GM23338 (cell line): ENCODE measurements around the gene DENND4B. TPM values are rescaled to one million over a fixed set of nuclear protein-coding genes. Genes with fewer than 3 reads are reported as not detected.
A peak's percentile ranks its signal among the peaks of the same experiment; 100 is the strongest.

Experiments
- ATAC-seq: fragments of 200-7000 bp; cut with Tn5 transposase; 3 replicates; pipeline ENCODE4 v1.9.1; 2020
- DNase-seq: peaks from one replicate; pipeline ENCODE4 v3.0.0-alpha.2; 2015; ENCODE audit warnings: low spot score
- H2AFZ ChIP-seq: fragments of 200-600 bp; sonication (generic); 2 replicates; pipeline ENCODE4 v1.8.0; 2016; ENCODE audit warnings: antibody characterized with exemption, mild to moderate bottlenecking, moderate library complexity
- H3F3A ChIP-seq: fragments of 200-600 bp; sonication (generic); replicated peaks from 2 replicates; pipeline ENCODE4 v1.8.0; 2017; ENCODE audit warnings: antibody characterized with exemption, mixed run types, low read depth
- H3K27ac ChIP-seq: fragments of 200-600 bp; sonication (generic); 2 replicates; pipeline ENCODE4 v1.6.1; 2016; ENCODE audit warnings: low read depth
- H3K27me3 ChIP-seq: fragments of 200-600 bp; sonication (generic); 2 replicates; pipeline ENCODE4 v1.8.0; 2016; ENCODE audit warnings: mild to moderate bottlenecking, mixed run types, moderate library complexity; ENCODE audit not compliant: insufficient read depth
- H3K36me3 ChIP-seq: fragments of 200-600 bp; sonication (generic); 2 replicates; pipeline ENCODE4 v1.8.0; 2016; ENCODE audit warnings: mild to moderate bottlenecking; ENCODE audit not compliant: insufficient read depth
- H3K4me1 ChIP-seq: fragments of 200-600 bp; sonication (generic); 2 replicates; pipeline ENCODE4 v1.8.0; 2016; ENCODE audit warnings: mild to moderate bottlenecking, moderate library complexity; ENCODE audit not compliant: insufficient read depth
- H3K4me2 ChIP-seq: fragments of 200-600 bp; sonication (generic); 2 replicates; pipeline ENCODE4 v1.7.1; 2017; ENCODE audit warnings: mixed run types
- H3K4me3 ChIP-seq: fragments of 200-600 bp; sonication (generic); 2 replicates; pipeline ENCODE4 v1.6.1; 2016; ENCODE audit warnings: mixed run types
- H3K79me2 ChIP-seq: fragments of 200-600 bp; sonication (generic); replicated peaks from 2 replicates; pipeline ENCODE4 v1.8.0; 2017; ENCODE audit warnings: mild to moderate bottlenecking; ENCODE audit not compliant: insufficient read depth
- H3K9me2 ChIP-seq: fragments of 200-600 bp; sonication (generic); 2 replicates; pipeline ENCODE4 v1.8.0; 2017; ENCODE audit not compliant: insufficient read depth
- H4K20me1 ChIP-seq: fragments of 200-600 bp; sonication (generic); replicated peaks from 2 replicates; pipeline ENCODE4 v1.8.0; 2017; ENCODE audit warnings: mild to moderate bottlenecking; ENCODE audit not compliant: insufficient read depth
- H3K27ac Mint-ChIP-seq: 2 replicates; pipeline ENCODE4 v1.8.0; 2020; ENCODE audit warnings: inconsistent platforms, mild to moderate bottlenecking, moderate library complexity, mixed read lengths
- H3K27me3 Mint-ChIP-seq: 3 replicates; pipeline ENCODE4 v1.8.0; 2022; ENCODE audit warnings: low read depth, mild to moderate bottlenecking, moderate library complexity, mixed read lengths, inconsistent platforms; ENCODE audit not compliant: insufficient read depth, poor library complexity
- H3K36me3 Mint-ChIP-seq: 3 replicates; pipeline ENCODE4 v1.8.0; 2021; ENCODE audit warnings: low read depth, mild to moderate bottlenecking, inconsistent platforms, moderate library complexity, mixed read lengths
- H3K4me1 Mint-ChIP-seq: 3 replicates; pipeline ENCODE4 v1.8.0; 2020; ENCODE audit warnings: mild to moderate bottlenecking, inconsistent platforms, mixed read lengths
- H3K4me3 Mint-ChIP-seq: 3 replicates; pipeline ENCODE4 v1.8.0; 2021; ENCODE audit warnings: moderate library complexity, mild to moderate bottlenecking, inconsistent platforms, mixed read lengths
- H3K9me3 Mint-ChIP-seq: 3 replicates; pipeline ENCODE4 v1.8.0; 2020; ENCODE audit warnings: moderate library complexity, mild to moderate bottlenecking, inconsistent platforms, mixed read lengths
- CREB1 ChIP-seq: fragments of 250-450 bp; sonication (Bioruptor Pico); IDR thresholded peaks from 2 replicates; pipeline ENCODE4 v1.5.0; 2020; ENCODE audit warnings: low read depth, mild to moderate bottlenecking, moderate library complexity
- EZH2 ChIP-seq: fragments of 200-600 bp; sonication (generic); IDR thresholded peaks from one replicate; pipeline ENCODE4 v1.8.0; 2017; ENCODE audit warnings: antibody characterized with exemption, mild to moderate bottlenecking, low read depth; ENCODE audit not compliant: unreplicated experiment
- EZH2phosphoT487 ChIP-seq: fragments of 200-600 bp; sonication (generic); IDR thresholded peaks from one replicate; pipeline ENCODE4 v1.8.1; 2018; ENCODE audit warnings: antibody characterized with exemption; ENCODE audit not compliant: unreplicated experiment
- JUNB ChIP-seq: IDR thresholded peaks from one replicate; pipeline ENCODE4 v1.6.1; 2016; ENCODE audit warnings: antibody characterized with exemption; ENCODE audit not compliant: unreplicated experiment
- NANOG ChIP-seq: IDR thresholded peaks from 2 replicates; pipeline ENCODE4 v1.6.1; 2016; ENCODE audit warnings: antibody characterized with exemption, borderline replicate concordance
- POLR2AphosphoS5 ChIP-seq: IDR thresholded peaks from 2 replicates; pipeline ENCODE4 v1.6.1; 2016; ENCODE audit warnings: antibody characterized with exemption, low read depth
- REST ChIP-seq: IDR thresholded peaks from one replicate; pipeline ENCODE4 v1.6.1; 2018; ENCODE audit warnings: antibody characterized with exemption; ENCODE audit not compliant: unreplicated experiment
- STAT1 ChIP-seq: IDR thresholded peaks from one replicate; pipeline ENCODE4 v1.6.1; 2016; ENCODE audit warnings: antibody characterized with exemption; ENCODE audit not compliant: unreplicated experiment
- ZNF114 ChIP-seq: fragments of 250-450 bp; sonication (Bioruptor Pico); IDR thresholded peaks from 2 replicates; pipeline ENCODE4 v1.5.0; 2020; ENCODE audit warnings: mild to moderate bottlenecking, moderate library complexity
- ZNF331 ChIP-seq: fragments of 250-450 bp; sonication (Bioruptor Pico); IDR thresholded peaks from 2 replicates; pipeline ENCODE4 v1.5.0; 2020; ENCODE audit warnings: low read depth, mild to moderate bottlenecking, moderate library complexity
- polyA plus RNA-seq: library from polyadenylated mRNA; unstranded; fragments of >200 nt; fragmentation: Nextera tagmentation; extraction: Ambion mirVana; gene quantifications from 2 replicates; pipeline ENCODE4 v1.2.1, GENCODE V29; 2016
- total RNA-seq: library from RNA; depleted of rRNA; stranded (reverse); fragments of >200 nt; shearing (Covaris generic); gene quantifications from 2 replicates; pipeline ENCODE4 v1.2.3, GENCODE V29; 2014
- TF ChIP-seq, protein P1 (sequence below), 2 experiments: fragments of 200-600 bp in 1 of 2; sonication (generic) in 1 of 2; conservative IDR thresholded peaks; 2 replicates each; pipeline versions ENCODE4 v1.5.1 to v1.6.1; 2016 to 2017; ENCODE audit warnings: antibody characterized with exemption in 2 of 2, low read depth in 2 of 2, mild to moderate bottlenecking in 2 of 2, moderate library complexity in 1 of 2
- TF ChIP-seq, protein P2 (sequence below): fragments of 250-450 bp; sonication (Bioruptor Pico); IDR thresholded peaks from 2 replicates; pipeline ENCODE4 v1.5.0; 2020; ENCODE audit warnings: mild to moderate bottlenecking, moderate library complexity
- TF ChIP-seq, protein P3 (sequence below): IDR thresholded peaks from 2 replicates; pipeline ENCODE4 v1.6.1; 2016; ENCODE audit warnings: antibody characterized with exemption

DENND4B gene
- total and polyA plus RNA-seq, 2 experiments from 2014 or later, result 29.4 to 57.0 TPM

- Histone ChIP-seq H4K20me1 (no peaks in the 10 kb centered on the region; the same call in 1 of the 2 replicates), H3F3A (peaks cover 36% of the 10 kb centered on the region), H3K79me2 (peaks cover 18% of the 10 kb centered on the region), H3K36me3 (peaks cover 29% of the 10 kb centered on the region), H3K27ac (peak overlapping the region; percentile 4; the same call in 1 of the 2 replicates), H3K4me1 (no peaks in the 10 kb centered on the region), H3K4me2 (peak overlapping the region; percentile 91), H3K9me2 (no peaks in the 10 kb centered on the region), H3K4me3 (peak overlapping the region; percentile 99), H3K27me3 (no peaks in the 10 kb centered on the region), H2AFZ (peak overlapping the region; percentile 88)
- H3K36me3 Mint-ChIP-seq, result peaks cover 74% of the 10 kb centered on the region
- no peak for DNase-seq
- peaks cover 20% of the 10 kb centered on the region for H3K4me1 Mint-ChIP-seq
- H3K27me3 Mint-ChIP-seq, result peaks cover 12% of the 10 kb centered on the region
- H3K4me3 Mint-ChIP-seq, result peak overlapping the region; percentile 97
- peak overlapping the region; percentile 97; the same call in 1 of the 2 replicates for H3K27ac Mint-ChIP-seq
- TF ChIP-seq EZH2 (no peak), REST (no peak), JUNB (no peak), NANOG (no peak), ZNF114 (no peak), EZH2phosphoT487 (no peak), POLR2AphosphoS5 (no peak), ZNF331 (no peak), CREB1 (CRISPR knock-in tag) (no peak), STAT1 (no peak)
- TF ChIP-seq, protein P1, sequence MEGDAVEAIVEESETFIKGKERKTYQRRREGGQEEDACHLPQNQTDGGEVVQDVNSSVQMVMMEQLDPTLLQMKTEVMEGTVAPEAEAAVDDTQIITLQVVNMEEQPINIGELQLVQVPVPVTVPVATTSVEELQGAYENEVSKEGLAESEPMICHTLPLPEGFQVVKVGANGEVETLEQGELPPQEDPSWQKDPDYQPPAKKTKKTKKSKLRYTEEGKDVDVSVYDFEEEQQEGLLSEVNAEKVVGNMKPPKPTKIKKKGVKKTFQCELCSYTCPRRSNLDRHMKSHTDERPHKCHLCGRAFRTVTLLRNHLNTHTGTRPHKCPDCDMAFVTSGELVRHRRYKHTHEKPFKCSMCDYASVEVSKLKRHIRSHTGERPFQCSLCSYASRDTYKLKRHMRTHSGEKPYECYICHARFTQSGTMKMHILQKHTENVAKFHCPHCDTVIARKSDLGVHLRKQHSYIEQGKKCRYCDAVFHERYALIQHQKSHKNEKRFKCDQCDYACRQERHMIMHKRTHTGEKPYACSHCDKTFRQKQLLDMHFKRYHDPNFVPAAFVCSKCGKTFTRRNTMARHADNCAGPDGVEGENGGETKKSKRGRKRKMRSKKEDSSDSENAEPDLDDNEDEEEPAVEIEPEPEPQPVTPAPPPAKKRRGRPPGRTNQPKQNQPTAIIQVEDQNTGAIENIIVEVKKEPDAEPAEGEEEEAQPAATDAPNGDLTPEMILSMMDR (conservative IDR thresholded peaks at IDR 0.05; ENCODE audit: low read depth in 2 of 2), result no peak
- TF ChIP-seq, protein P2, sequence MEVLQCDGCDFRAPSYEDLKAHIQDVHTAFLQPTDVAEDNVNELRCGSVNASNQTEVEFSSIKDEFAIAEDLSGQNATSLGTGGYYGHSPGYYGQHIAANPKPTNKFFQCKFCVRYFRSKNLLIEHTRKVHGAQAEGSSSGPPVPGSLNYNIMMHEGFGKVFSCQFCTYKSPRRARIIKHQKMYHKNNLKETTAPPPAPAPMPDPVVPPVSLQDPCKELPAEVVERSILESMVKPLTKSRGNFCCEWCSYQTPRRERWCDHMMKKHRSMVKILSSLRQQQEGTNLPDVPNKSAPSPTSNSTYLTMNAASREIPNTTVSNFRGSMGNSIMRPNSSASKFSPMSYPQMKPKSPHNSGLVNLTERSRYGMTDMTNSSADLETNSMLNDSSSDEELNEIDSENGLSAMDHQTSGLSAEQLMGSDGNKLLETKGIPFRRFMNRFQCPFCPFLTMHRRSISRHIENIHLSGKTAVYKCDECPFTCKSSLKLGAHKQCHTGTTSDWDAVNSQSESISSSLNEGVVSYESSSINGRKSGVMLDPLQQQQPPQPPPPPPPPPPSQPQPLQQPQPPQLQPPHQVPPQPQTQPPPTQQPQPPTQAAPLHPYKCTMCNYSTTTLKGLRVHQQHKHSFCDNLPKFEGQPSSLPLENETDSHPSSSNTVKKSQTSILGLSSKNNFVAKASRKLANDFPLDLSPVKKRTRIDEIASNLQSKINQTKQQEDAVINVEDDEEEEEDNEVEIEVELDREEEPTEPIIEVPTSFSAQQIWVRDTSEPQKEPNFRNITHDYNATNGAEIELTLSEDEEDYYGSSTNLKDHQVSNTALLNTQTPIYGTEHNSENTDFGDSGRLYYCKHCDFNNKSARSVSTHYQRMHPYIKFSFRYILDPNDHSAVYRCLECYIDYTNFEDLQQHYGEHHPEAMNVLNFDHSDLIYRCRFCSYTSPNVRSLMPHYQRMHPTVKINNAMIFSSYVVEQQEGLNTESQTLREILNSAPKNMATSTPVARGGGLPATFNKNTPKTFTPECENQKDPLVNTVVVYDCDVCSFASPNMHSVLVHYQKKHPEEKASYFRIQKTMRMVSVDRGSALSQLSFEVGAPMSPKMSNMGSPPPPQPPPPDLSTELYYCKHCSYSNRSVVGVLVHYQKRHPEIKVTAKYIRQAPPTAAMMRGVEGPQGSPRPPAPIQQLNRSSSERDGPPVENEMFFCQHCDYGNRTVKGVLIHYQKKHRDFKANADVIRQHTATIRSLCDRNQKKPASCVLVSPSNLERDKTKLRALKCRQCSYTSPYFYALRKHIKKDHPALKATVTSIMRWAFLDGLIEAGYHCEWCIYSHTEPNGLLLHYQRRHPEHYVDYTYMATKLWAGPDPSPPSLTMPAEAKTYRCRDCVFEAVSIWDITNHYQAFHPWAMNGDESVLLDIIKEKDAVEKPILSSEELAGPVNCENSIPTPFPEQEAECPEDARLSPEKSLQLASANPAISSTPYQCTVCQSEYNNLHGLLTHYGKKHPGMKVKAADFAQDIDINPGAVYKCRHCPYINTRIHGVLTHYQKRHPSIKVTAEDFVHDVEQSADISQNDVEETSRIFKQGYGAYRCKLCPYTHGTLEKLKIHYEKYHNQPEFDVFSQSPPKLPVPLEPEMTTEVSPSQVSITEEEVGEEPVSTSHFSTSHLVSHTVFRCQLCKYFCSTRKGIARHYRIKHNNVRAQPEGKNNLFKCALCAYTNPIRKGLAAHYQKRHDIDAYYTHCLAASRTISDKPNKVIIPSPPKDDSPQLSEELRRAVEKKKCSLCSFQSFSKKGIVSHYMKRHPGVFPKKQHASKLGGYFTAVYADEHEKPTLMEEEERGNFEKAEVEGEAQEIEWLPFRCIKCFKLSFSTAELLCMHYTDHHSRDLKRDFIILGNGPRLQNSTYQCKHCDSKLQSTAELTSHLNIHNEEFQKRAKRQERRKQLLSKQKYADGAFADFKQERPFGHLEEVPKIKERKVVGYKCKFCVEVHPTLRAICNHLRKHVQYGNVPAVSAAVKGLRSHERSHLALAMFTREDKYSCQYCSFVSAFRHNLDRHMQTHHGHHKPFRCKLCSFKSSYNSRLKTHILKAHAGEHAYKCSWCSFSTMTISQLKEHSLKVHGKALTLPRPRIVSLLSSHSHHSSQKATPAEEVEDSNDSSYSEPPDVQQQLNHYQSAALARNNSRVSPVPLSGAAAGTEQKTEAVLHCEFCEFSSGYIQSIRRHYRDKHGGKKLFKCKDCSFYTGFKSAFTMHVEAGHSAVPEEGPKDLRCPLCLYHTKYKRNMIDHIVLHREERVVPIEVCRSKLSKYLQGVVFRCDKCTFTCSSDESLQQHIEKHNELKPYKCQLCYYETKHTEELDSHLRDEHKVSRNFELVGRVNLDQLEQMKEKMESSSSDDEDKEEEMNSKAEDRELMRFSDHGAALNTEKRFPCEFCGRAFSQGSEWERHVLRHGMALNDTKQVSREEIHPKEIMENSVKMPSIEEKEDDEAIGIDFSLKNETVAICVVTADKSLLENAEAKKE, result no peak
- TF ChIP-seq, protein P3, sequence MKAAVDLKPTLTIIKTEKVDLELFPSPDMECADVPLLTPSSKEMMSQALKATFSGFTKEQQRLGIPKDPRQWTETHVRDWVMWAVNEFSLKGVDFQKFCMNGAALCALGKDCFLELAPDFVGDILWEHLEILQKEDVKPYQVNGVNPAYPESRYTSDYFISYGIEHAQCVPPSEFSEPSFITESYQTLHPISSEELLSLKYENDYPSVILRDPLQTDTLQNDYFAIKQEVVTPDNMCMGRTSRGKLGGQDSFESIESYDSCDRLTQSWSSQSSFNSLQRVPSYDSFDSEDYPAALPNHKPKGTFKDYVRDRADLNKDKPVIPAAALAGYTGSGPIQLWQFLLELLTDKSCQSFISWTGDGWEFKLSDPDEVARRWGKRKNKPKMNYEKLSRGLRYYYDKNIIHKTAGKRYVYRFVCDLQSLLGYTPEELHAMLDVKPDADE, result no peak
- ATAC-seq, result no peak
- H3K9me3 Mint-ChIP-seq, result no peaks in the 10 kb centered on the region
Observed at GRCh38 chr1:153978274-153978909, 31.9 kb upstream of the DENND4B start.
